ENCODE measurements around the gene CSNK1D.
"Not testable (repeated sequence)": the region's sequence is repeated elsewhere in the genome, so short reads cannot be mapped to it uniquely, and the experiment has no call there.

Gene CSNK1D

DNA sequence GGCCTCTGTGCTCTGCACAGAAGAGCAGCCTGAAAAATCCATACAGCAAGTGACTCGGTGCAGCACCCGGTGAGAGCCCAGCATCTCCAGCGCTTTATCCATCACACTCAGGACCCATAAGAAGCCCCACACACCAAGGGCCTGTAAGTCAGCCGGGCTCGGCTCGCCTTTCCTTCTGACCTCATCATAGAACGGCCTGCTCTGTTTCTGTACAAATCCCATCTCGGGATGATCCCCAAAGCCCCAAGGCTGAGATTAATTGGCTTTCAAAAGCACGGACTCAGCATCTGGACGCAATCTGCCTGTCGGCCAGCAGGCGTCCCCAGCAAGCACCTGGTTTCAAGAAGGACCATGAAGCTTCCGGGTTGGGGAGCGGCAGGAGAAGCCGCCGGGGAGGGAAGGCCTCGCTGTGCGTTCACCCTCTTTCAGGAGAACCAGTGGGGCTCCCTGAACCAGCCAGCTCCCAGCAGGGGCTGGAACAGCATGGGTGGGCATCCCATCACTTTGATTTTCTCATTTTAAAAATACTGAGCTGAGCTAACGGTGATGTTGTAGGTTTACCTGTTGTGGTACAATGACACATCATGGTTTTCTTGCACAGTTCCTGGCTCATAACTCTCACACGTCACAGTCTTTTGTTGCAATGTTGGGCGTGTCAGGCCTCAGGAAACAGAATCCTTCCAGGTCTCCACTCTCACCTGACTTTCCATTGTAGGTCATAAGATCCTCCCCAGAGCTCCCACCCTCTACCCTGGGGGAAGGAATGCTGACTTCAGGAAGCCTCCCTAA lies 67.6 kb downstream of the CSNK1D start:
- DNase-seq, result peak; percentile 60

GRCh38 chr17:82204831-82205719 lies 68.4 kb downstream of the CSNK1D start:
- DNase-seq, result peak; percentile 7

DNA sequence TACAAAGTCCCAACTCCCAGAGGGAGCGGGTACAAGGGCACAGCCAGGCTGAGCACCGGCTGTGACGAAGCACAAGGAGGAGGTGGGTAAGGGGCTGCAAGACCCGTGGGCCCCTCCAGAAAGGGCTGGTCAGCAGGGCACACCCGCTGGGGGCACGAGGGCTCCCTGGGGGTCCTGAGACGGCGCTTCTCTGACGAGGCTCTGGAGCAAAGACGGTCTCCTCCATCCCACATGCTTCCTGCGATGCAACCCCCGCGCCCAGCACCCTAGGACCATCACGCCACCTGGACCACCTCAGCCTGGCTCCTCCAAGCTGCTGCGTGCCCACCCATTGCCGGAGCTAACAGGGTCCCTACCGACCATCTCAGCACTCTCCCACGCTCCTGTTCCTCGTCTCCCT lies 69.6 kb downstream of the CSNK1D start:
- no peak for DNase-seq

DNA sequence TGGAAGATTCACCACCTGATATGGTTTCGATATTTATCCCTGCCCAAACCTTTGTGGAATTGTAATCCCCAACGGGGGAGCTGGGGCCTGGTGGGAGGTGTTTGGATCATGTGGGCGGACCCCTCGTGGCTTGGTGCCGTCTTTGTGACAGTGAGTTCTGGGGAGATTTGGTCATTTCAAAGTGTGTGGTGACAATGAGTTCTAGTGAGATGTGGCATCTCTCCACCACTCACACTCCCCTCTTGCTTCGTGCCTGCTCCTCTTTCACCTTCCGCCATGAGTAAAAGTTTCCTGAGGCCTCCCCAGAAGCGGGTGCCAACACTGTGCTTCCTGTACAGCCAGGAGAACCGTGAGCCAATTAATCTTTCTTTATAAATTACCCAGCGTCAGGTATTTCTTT lies 70.5 kb downstream of the CSNK1D start:
- DNase-seq, result no peak

GRCh38 chr17:82201498-82201910 lies 72.0 kb downstream of the CSNK1D start:
- DNase-seq, result no peak

DNA sequence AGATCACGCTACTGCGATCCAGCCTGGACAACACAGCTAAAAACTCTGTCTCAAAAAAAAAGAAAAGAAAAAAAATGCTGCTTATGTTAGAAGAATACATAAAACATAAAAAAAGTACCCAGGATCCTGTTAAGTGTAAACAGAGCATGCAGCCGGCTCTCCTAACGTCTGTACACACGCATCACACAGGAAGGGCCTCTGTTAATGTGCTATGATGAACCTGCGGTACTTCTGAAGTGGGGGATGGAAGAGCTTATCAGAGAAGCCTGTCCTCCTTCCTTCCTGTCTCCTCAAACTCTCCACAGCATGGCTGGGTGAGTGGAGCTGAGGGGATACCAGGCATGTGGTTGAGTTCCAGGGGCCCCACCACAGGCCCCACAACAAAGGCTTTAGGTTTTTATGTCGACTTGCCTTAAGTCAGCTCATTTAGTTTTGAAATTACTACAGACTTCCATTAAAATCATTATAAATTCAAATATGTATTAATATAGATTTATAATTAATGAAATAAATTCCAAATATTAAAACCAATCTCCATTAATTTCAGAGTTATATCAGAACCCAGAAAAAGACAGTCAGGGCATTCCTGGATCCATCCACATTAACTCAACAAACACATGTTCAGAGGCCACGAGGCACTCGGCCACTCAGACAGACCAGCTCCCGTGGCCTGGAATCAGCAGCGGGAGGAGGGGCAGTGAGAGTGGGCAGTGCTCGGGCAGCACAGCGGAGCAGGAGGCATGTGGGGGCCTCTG lies 72.6 kb downstream of the CSNK1D start:
- no peak for DNase-seq

DNA sequence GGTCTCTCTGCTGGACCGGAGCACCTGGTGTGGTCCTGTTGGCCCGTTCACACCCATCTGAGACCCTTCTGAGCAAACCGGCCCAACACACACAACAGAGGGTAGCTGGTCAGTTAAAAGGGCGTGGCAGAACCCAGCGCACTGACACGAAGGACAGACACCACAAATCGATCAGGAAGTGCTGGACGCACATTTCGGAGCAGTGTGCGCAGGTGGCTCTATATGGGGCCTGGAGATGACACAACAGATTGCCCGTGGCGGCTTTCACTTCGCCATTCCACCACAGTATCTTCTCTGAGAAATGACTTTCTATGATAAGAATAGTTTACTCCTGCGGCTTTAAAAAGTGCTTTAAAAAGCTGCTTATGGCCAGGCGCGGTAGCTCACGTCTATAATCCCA lies 73.4 kb downstream of the CSNK1D start:
- no peak for DNase-seq

GRCh38 chr17:82199496-82199895 lies 74.0 kb downstream of the CSNK1D start:
- DNase-seq, result no peak

GRCh38 chr17:82198092-82198491 lies 75.4 kb downstream of the CSNK1D start:
- no peak for DNase-seq

DNA sequence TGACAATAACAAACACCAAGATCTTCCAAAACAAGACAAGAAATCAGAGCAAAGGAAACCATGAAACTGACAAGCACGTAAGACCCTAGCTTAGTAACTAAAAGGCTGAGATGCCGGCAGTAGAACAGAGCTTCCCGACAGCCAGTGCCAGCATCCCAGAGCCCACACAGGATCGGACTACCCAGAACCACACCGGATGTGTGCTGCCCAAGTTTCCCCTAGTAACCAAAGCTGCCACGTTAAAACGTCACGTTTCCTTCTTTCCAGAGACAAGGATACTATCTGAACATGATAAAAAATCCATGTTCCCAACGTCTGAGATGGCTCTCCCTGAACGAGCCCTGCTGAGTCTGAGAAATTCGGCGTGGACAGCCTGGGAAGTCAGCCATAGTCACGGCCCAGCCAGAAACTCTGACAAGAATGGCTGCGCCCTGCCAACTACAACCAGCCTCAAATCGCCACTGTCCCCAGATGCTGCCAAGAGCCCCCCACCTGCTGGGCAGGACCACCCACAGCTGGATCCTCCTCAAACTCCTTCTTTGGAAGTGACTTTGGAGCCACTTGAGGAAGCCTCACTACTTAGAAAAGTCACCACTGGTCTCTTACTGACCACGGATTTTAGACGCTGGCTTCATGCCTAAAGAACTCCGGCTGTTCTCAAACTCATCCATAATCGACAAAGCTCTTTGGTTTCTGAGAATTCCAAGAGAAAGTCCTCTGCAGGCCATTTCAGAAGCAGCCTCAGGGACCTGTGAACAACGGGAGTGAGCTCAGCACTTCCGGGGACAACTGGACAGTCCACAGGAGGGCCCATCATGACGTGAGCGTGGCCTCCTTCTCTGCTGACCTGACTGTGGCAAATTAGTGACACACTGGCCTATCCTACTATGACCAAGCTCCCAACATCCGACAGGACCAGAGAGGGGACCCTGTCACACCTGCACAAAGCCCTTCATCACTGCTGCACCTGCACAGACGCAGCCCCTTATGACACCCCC lies 77.5 kb downstream of the CSNK1D start:
- no peak for DNase-seq

DNA sequence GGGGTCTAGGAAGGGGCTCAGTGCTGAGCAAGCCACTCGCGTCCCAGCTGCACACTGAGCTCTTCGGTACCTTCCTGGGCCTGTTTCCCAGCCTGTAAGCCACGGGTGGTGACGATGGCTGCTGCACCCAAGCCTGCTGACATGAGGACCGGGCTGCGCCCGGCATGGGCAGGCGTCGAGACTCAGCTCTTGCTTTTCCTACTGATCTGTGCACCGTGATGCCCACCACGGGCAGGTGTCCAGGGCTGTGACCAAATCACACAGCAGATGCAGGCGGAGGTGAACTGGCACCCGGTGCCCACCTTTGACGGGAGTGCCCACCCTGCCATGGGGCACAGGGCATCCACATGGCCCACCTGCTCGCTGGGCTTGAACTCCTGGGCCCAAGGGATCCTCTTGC lies 78.7 kb downstream of the CSNK1D start:
- no peak for DNase-seq

- no peak for DNase-seq
Measured at GRCh38 chr17:82193520-82194220, 79.8 kb downstream of the CSNK1D start.

- not testable (repeated sequence) for DNase-seq
Measured at GRCh38 chr17:82193050-82193449, 80.5 kb downstream of the CSNK1D start.
